Activated B cell treated with CpG ODN at 0.5 μM for 24 hours (primary cell): Measurements from ENCODE around the gene B3GNT2. TPM values are rescaled to one million over a fixed set of nuclear protein-coding genes. Genes with fewer than 3 reads are reported as not detected.

Source experiments
- ATAC-seq: fragments of 200-7000 bp; cut with Tn5 transposase; one replicate; pipeline ENCODE4 v1.10.0; 2021; ENCODE audit warnings: low read depth, mild to moderate bottlenecking, moderate library complexity
- CTCF ChIA-PET: fragments of 350-600 bp; sonication (Branson Sonifier 250); formaldehyde crosslinking; loops from one replicate; lab custom pipeline; 2021; ENCODE audit warnings: antibody characterized with exemption; lab: Charles Lee
- POLR2A ChIA-PET: fragments of 350-600 bp; sonication (Branson Sonifier 250); formaldehyde crosslinking; loops from one replicate; lab custom pipeline; 2021; ENCODE audit warnings: antibody characterized with exemption; lab: Charles Lee
- DNase-seq: peaks from one replicate; pipeline ENCODE4 v3.0.0; 2022
- H3K27ac Mint-ChIP-seq: one replicate; pipeline ENCODE4 v1.8.0; 2020; ENCODE audit warnings: mixed read lengths
- H3K27me3 Mint-ChIP-seq: one replicate; pipeline ENCODE4 v1.8.0; 2021; ENCODE audit warnings: mixed read lengths
- H3K36me3 Mint-ChIP-seq: one replicate; pipeline ENCODE4 v1.8.0; 2021; ENCODE audit warnings: low read depth, mixed read lengths
- H3K4me1 Mint-ChIP-seq: one replicate; pipeline ENCODE4 v1.8.0; 2021; ENCODE audit warnings: mixed read lengths
- H3K4me3 Mint-ChIP-seq: one replicate; pipeline ENCODE4 v1.8.0; 2020; ENCODE audit warnings: mild to moderate bottlenecking, mixed read lengths
- H3K9me3 Mint-ChIP-seq: one replicate; pipeline ENCODE4 v1.8.0; 2020; ENCODE audit warnings: mixed read lengths
- intact Hi-C: fragments of 100-400 bp; cut with micrococcal nuclease; formaldehyde crosslinking; loops from one replicate; pipeline ENCODE4 v1.15.1; 2024
- total RNA-seq: library from RNA; stranded (reverse); gene quantifications from 2 replicates; pipeline ENCODE4 v1.2.3, GENCODE V29; 2022
- TF ChIP-seq, protein P1 (sequence below): fragments of 200-600 bp; IDR thresholded peaks from one replicate; pipeline ENCODE4 v1.8.0; 2022; ENCODE audit warnings: antibody characterized with exemption, mild to moderate bottlenecking

The B3GNT2 gene
- total RNA-seq, 1 donor from 2014 or later = 34.9 TPM

DNA sequence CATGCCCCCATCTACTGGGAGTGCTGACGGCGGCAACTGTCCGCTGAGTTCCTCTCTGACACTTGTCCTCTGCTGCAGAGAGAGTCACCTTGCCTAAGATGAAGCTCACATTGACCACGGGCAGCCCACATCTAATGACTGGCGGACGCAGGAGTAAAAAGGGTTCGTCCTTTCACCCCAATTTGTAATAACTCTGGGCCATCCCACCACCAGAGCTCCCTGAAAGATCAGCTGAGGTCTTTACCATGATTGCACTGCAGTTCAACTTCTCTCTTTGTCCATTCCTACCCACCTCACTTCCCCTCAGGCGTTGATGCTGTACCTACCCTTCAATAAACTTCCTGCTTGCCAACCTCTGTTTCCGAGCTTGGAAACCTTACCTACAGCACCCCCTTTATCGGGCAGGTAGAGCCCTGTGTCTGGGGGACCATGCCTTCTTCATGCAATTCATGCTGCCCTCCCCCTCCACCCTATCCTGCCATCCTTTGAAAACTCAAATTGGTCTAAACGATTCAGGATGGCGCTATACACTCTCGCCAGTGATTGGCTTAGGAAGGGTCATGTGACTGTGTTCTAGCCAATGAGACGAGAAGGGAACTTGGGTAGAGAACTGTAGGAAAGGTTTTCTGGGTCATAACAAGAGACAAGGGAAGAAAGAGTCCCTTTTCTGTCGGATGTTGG lies 10.3 kb upstream of the B3GNT2 start:
- H3K4me3 Mint-ChIP-seq = no peak overlapping the region
- no peaks in the 10 kb centered on the region for H3K36me3 Mint-ChIP-seq
- H3K4me1 Mint-ChIP-seq = peaks cover 11% of the 10 kb centered on the region
- intact Hi-C loops = loop anchor here (1.0 kb wide), 1 partner anchor 11 kb away; the partner anchor contains the start of gene B3GNT2
- DNase-seq (no peak), ATAC-seq (no peak)
- no peaks in the 10 kb centered on the region for H3K27me3 Mint-ChIP-seq
- ChIA-PET CTCF (no interaction called here), POLR2A (no interaction called here)
- TF ChIP-seq, protein P1, sequence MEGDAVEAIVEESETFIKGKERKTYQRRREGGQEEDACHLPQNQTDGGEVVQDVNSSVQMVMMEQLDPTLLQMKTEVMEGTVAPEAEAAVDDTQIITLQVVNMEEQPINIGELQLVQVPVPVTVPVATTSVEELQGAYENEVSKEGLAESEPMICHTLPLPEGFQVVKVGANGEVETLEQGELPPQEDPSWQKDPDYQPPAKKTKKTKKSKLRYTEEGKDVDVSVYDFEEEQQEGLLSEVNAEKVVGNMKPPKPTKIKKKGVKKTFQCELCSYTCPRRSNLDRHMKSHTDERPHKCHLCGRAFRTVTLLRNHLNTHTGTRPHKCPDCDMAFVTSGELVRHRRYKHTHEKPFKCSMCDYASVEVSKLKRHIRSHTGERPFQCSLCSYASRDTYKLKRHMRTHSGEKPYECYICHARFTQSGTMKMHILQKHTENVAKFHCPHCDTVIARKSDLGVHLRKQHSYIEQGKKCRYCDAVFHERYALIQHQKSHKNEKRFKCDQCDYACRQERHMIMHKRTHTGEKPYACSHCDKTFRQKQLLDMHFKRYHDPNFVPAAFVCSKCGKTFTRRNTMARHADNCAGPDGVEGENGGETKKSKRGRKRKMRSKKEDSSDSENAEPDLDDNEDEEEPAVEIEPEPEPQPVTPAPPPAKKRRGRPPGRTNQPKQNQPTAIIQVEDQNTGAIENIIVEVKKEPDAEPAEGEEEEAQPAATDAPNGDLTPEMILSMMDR = no peak
- no peaks in the 10 kb centered on the region for H3K9me3 Mint-ChIP-seq
- no peak overlapping the region for H3K27ac Mint-ChIP-seq

DNA sequence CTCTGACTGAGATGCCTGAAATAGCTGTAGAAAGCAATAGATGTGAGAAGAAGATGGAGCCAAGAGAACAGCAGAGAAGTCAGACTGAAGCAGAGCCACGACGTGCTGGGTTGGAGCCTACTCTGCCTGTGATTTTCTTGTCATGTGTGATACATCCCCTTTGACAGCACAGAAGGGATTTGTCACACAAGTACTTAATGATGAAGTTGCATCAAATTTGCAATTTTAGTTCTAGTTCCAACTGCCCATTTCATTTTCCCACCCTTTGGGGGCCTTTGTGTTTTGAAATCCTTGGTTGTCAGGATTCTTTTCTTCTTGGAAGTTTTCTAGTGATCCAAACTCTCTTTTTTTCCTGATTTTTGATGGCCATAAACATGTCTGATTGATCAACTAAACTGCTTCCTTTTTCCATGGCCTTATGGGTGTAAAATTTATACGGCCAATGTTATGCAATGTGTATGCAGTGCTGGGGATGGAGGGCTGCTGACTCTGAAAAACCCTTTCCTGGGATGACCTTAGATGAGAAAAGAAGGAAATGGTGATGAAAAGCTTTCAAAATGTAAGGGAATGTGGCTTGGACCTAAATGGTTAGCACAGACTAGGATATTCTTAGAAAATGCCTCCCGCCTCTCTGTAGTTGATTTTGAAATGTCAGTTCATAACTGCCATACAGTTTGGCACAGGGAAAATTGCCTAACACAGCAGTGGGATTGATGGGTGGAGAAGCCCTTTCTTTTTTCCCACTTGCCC lies 9.6 kb upstream of the B3GNT2 start:
- ChIA-PET CTCF (no interaction called here), POLR2A (no interaction called here)
- intact Hi-C loops = loop anchor here (1.0 kb wide), 1 partner anchor 10 kb away; the partner anchor contains the start of gene B3GNT2
- Mint-ChIP-seq H3K4me1 (peaks cover 5% of the 10 kb centered on the region), H3K9me3 (no peaks in the 10 kb centered on the region), H3K4me3 (no peak overlapping the region), H3K27me3 (no peaks in the 10 kb centered on the region), H3K36me3 (no peaks in the 10 kb centered on the region), H3K27ac (no peak overlapping the region)
- TF ChIP-seq, protein P1 = no peak
- DNase-seq (no peak), ATAC-seq (no peak)

DNA sequence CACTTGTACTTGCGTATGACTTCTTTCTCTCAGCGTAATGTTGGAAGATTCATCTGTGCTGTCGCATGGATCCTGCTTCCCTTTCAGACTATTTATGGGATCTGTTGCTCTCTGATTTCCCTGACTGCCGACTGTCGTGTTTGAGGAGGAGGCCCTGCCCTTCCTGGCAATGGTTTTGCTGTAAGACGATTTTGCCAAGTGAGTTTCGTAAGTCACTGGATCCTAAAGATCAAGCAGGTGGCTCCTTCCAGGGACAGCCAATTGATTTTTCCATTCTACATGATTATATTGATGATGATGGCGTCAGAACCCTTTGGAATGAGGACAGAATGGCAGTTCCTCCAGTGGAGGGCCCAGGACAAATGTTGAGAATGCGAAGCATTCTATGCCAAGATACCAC lies 8.7 kb upstream of the B3GNT2 start:
- DNase-seq (no peak), ATAC-seq (no peak)
- no peaks in the 10 kb centered on the region for H3K4me1 Mint-ChIP-seq
- ChIA-PET POLR2A (no interaction called here), CTCF (no interaction called here)
- H3K9me3 Mint-ChIP-seq = no peaks in the 10 kb centered on the region
- no peak overlapping the region for H3K4me3 Mint-ChIP-seq
- intact Hi-C loops = no loop called here
- TF ChIP-seq, protein P1 = no peak
- no peaks in the 10 kb centered on the region for H3K27me3 Mint-ChIP-seq
- no peak overlapping the region for H3K27ac Mint-ChIP-seq
- H3K36me3 Mint-ChIP-seq = no peaks in the 10 kb centered on the region

DNA sequence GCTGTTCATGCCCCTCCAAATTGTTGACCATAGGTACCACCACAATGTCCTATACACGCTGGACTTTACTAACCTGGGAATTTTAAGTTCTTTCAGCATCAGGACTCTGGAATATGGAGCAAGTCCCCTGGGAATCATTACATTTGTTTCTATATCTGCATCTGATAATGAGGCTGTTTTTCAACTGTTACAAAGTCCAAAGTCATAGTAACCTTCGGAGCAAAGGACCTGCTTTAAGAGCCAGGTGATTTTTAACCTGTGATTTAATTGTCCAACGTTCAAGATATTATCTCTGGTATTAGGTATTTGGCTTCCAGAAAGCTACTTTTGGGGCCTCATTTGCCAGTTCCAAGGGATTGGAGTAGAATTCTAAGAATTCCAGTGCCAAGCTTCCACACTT lies 7.5 kb upstream of the B3GNT2 start:
- ChIA-PET CTCF (no interaction called here), POLR2A (no interaction called here)
- Mint-ChIP-seq H3K9me3 (no peaks in the 10 kb centered on the region), H3K27me3 (no peaks in the 10 kb centered on the region), H3K4me1 (no peaks in the 10 kb centered on the region), H3K36me3 (no peaks in the 10 kb centered on the region), H3K4me3 (no peak overlapping the region), H3K27ac (no peak overlapping the region)
- intact Hi-C loops = no loop called here
- TF ChIP-seq, protein P1 = no peak
- ATAC-seq (no peak), DNase-seq (no peak)

DNA sequence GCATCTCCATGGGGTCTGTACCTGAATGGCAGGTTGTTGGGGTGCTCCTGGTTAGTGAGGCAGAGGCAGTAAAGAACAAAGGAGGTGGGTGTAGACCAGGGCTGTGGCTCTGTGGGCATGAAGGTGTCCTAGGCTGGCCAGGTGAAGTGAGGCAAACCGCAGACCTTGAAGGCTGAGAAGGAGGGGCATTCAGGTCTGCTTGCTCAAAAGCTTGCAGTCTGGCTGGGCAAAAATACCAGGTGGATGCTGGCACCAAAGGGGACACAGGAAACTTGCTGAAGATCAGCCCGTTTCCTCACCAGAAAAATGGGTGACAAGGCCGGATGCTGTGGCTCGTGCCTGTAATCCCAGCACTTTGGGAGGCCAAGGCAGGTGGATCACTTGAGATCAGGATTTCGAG lies 6.7 kb upstream of the B3GNT2 start:
- DNase-seq (no peak), ATAC-seq (no peak)
- H3K27me3 Mint-ChIP-seq = no peaks in the 10 kb centered on the region
- H3K27ac Mint-ChIP-seq = no peak overlapping the region
- no peak overlapping the region for H3K4me3 Mint-ChIP-seq
- H3K4me1 Mint-ChIP-seq = no peaks in the 10 kb centered on the region
- intact Hi-C loops = no loop called here
- ChIA-PET CTCF (no interaction called here), POLR2A (no interaction called here)
- H3K36me3 Mint-ChIP-seq = no peaks in the 10 kb centered on the region
- TF ChIP-seq, protein P1 = no peak
- no peaks in the 10 kb centered on the region for H3K9me3 Mint-ChIP-seq
